GM04503 (cell line): ENCODE data around the gene PON3.
A peak's percentile ranks its signal among the peaks of the same experiment; 100 is the strongest.
"Not testable (repeated sequence)": the region's sequence is repeated elsewhere in the genome, so short reads cannot be mapped to it uniquely, and the experiment has no call there.

ENCODE experiments used
- DNase-seq: peaks from one replicate; pipeline ENCODE4 v3.0.0-alpha.2; 2012; ENCODE audit warnings: low read depth

Gene PON3

DNA sequence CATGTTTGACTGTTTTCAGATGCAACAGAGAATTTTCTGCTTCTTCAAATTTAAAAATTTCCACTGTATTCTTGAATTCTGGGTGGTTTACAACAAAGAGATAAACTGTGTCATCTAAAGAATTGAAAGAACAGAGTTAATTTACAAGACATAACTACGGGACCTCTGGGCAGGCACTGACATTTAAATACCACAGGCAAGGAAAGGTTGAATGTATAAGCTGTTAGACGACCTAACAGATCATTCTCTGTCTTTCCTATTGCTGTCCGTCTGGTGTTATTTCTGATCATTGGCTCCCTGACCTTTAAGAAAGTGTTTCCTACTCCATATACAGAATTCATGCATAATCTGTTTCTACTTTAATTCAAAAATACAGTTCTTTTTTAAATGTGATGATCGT is 15.5 kb upstream of the PON3 start:
- DNase-seq: no peak

- DNase-seq: no peak
These were observed 14.9 kb upstream of the PON3 start for GRCh38 chr7:95411036-95411435.

- DNase-seq: no peak
These were observed 11.6 kb upstream of the PON3 start for GRCh38 chr7:95407751-95408150.

GRCh38 chr7:95405800-95406199 is 9.6 kb upstream of the PON3 start:
- no peak for DNase-seq

DNA sequence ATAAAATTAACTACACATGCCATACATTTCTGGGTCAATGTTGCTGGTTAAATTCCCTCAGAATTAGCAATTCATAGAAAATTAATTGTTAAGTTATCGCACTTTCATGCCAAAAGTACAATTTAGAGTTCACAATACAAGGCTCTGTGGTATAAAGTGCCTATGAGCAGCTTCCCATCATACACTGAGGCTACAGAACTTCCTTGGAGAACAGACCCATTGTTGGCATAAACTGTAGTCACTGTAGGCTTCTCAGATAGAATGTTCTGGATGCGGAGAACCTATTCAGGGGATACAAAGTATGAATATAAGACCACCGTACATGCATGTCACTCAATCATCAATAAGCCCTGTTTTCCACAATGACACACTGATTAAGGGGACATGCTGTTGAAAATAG is 9.0 kb upstream of the PON3 start:
- DNase-seq: no peak

GRCh38 chr7:95404316-95404865 is 8.2 kb upstream of the PON3 start:
- peak; percentile 15 for DNase-seq

- DNase-seq: no peak
These were observed 2.2 kb upstream of the PON3 start for GRCh38 chr7:95398155-95398940.

DNA sequence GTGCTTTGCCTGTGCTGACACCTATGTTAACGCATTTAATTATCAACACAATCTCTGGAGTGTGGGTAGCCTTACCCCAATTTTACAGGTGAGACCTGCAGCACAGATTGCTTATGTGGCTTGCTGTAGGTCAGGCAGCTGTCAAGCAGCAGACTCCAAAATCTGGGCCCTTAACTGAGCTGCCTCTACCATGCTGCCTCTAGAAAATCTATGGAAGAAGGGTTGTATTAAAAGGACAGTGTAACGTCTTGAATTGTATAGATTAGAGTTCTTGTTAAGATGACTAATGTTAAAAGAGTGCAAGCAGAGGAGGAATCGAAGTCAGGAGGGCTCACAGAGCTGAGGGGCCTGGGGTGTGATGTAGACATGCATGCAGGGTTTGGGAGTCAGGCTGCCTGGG is 1.2 kb upstream of the PON3 start:
- DNase-seq: no peak

DNA sequence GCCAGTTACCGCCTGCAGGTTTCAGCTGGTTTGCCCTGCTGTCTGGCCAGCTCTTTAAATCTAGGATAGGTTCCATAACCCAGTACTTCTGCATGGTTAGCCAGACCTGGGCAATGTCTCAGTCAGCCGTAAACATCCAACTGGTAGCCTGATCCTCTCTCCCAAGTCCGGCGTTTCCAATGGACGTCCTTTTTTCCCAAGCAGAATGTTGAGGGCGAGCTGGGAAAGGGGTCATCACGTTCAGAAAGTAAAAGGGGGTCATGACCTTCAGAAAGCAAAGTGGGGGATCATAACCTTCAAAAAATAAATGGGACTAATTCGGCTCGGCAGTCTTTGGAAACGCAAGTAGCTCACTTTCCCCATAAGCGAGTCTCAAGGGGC is 430 bp downstream of the PON3 start:
- DNase-seq: no peak

DNA sequence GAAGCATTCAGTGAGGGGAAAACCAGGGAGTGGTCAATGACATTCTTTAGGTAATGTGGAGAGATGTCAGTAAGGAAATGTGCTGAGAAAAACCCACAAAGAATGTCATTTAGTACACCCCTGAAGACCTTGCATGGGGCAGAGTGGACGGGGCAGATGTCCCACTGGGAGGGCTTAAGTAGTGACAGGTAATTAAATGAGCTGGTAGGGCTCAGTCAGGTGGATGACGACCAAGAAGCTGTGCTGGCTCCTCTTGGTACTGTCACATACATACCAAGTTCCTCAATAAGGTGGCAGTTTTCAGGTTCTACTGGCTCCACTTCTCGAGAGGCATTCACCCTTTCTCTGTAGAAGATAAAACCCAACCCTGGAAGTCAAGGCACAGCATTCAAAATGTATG is 1.8 kb downstream of the PON3 start:
- no peak for DNase-seq

GRCh38 chr7:95391761-95392160 is 4.4 kb downstream of the PON3 start:
- DNase-seq: no peak

GRCh38 chr7:95389516-95389915 is 6.7 kb downstream of the PON3 start:
- DNase-seq: no peak

DNA sequence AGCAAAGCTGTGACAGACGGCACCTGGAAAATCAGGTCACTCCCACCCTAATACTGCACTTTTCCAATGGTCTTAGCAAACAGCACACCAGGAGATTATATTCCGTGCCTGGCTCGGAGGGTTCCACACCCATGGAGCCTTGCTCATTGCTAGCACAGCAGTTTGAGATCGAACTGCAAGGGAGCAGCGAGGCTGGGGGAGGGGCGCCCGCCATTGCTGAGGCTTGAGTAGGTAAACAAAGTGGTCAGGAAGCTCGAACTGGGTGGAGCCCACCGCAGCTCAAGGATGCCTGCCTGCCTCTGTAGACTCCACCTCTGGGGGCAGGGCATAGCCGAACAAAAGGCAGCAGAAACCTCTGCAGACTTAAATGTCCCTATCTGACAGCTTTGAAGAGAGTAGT is 16.7 kb downstream of the PON3 start:
- not testable (repeated sequence) for DNase-seq

GRCh38 chr7:95376632-95377400 is 19.4 kb downstream of the PON3 start:
- DNase-seq: no peak

DNA sequence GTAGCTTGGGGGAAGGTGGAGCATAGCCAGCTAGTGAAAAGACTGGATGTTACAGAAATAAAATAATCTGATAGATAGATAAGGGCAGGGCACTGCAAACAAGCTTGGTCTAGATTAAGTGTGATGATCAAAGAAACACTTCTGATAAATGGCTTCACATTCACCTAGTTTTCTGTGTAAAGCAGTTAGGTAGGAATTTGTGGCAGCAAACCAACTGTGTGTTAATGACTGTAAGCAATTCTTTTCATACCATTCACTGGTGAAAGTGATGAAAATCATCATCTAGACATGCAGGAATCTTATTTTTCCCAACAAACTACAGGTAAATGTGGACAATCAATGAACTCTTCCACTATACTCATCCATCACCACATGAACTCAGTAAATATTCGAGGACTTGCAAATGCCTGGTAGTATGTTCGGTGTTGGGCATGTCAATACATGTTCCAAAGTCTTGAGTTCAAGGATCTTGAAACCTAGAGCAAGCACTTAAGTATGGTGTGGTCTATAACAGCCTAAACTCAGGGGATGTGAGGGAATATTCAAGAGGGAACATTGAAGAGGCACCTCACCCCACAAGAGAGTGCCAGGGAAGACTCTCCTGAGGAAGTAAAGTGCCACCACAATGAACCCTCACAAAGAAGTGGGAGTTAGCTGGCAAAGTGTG is 20.5 kb downstream of the PON3 start:
- no peak for DNase-seq

GRCh38 chr7:95373323-95373722 is 22.9 kb downstream of the PON3 start:
- no peak for DNase-seq

DNA sequence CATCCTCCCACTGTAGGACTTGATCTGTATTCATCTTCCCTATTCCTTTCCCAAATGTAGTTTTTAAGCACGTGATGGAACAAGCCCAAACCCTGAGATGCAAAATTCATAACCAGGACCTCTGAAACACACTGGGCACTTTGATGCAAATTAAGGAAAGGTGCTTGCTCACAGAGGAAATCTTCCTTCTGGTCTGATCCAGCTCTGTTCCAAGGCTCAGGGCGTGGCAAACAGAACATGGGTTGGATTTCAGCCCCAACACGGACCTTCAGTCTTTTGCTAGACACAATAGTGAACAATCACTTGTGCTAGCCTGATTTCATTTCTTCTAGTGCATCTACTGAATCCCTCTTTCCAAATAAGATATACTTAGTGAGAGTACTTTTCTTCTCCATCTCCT is 27.9 kb downstream of the PON3 start:
- DNase-seq: no peak

DNA sequence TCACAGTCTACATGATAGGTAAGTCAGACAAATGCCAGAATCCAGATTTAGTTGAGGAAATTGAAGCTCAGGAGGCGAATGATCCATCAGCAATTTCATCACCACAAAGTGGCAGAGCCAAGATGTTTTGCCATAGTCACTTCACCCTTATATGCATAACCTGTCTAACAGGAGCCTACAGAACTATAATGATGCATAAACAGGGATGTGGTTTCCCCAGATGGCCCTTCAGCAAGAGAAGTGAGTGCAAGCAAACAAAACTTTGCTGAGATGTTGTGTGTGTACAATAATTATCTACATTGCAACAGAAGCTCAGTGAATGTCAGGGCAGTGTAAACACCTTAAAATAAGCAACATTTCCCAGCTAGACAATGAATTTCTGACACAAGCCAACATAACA is 28.6 kb downstream of the PON3 start:
- DNase-seq: no peak

- no peak for DNase-seq
These were observed 31.0 kb downstream of the PON3 start for GRCh38 chr7:95365151-95365550.

- no peak for DNase-seq
These were observed 38.6 kb downstream of the PON3 start for GRCh38 chr7:95357623-95358022.

GRCh38 chr7:95342642-95343307 is 53.4 kb downstream of the PON3 start:
- no peak for DNase-seq

GRCh38 chr7:95342029-95342428 is 54.1 kb downstream of the PON3 start:
- DNase-seq: no peak
